Measurements from ENCODE around the gene ZBTB7C. TPM values are rescaled to one million over a fixed set of nuclear protein-coding genes. Genes with fewer than 3 reads are reported as not detected.

The ZBTB7C gene
- total RNA-seq, 2 donors from 2014 or later: 25.1 to 36.4 TPM

- H3K9me3 ChIP-seq: no peaks in the 10 kb centered on the region
- no peak for DNase-seq
- no peak overlapping the region for H3K4me3 ChIP-seq
- H3K27me3 ChIP-seq: no peaks in the 10 kb centered on the region
- H3K4me1 ChIP-seq: no peaks in the 10 kb centered on the region
- H3K36me3 ChIP-seq: no peaks in the 10 kb centered on the region
- H3K9ac ChIP-seq (ENCODE audit: low read depth in 2 of 2, low read length in 2 of 2): no peak overlapping the region
- intact Hi-C loops (cut with DNase I): no loop called here
- no peak for TF ChIP-seq CTCF (IDR thresholded peaks at IDR 0.05)
- H3K27ac ChIP-seq: no peak overlapping the region
Measured at GRCh38 chr18:48325115-48325665, 84.0 kb downstream of the ZBTB7C start.

GRCh38 chr18:48324651-48325050 lies 84.5 kb downstream of the ZBTB7C start:
- Histone ChIP-seq H3K27ac (no peak overlapping the region), H3K4me3 (no peak overlapping the region), H3K27me3 (no peaks in the 10 kb centered on the region), H3K9ac (ENCODE audit: low read depth in 2 of 2, low read length in 2 of 2) (no peak overlapping the region), H3K9me3 (no peaks in the 10 kb centered on the region), H3K36me3 (no peaks in the 10 kb centered on the region), H3K4me1 (no peaks in the 10 kb centered on the region)
- DNase-seq: no peak
- intact Hi-C loops (cut with DNase I): no loop called here
- TF ChIP-seq CTCF (IDR thresholded peaks at IDR 0.05): no peak

- DNase-seq: no peak
- H3K9ac ChIP-seq (ENCODE audit: low read depth in 2 of 2, low read length in 2 of 2): no peak overlapping the region
- no peaks in the 10 kb centered on the region for H3K9me3 ChIP-seq
- intact Hi-C loops (cut with DNase I): no loop called here
- H3K27me3 ChIP-seq: no peaks in the 10 kb centered on the region
- no peak for TF ChIP-seq CTCF (IDR thresholded peaks at IDR 0.05)
- no peak overlapping the region for H3K27ac ChIP-seq
- H3K4me3 ChIP-seq: no peak overlapping the region
- no peaks in the 10 kb centered on the region for H3K4me1 ChIP-seq
- H3K36me3 ChIP-seq: no peaks in the 10 kb centered on the region
Measured at GRCh38 chr18:48323151-48323550, 86.0 kb downstream of the ZBTB7C start.

- Histone ChIP-seq H3K27me3 (no peaks in the 10 kb centered on the region), H3K9ac (ENCODE audit: low read depth in 2 of 2, low read length in 2 of 2) (no peak overlapping the region), H3K36me3 (no peaks in the 10 kb centered on the region), H3K4me3 (no peak overlapping the region), H3K27ac (no peak overlapping the region), H3K4me1 (no peaks in the 10 kb centered on the region), H3K9me3 (no peaks in the 10 kb centered on the region)
- intact Hi-C loops (cut with DNase I): no loop called here
- no peak for TF ChIP-seq CTCF (IDR thresholded peaks at IDR 0.05)
- no peak for DNase-seq
Measured at GRCh38 chr18:48321536-48321935, 87.6 kb downstream of the ZBTB7C start.

GRCh38 chr18:48321121-48321520 lies 88.1 kb downstream of the ZBTB7C start:
- no peak for TF ChIP-seq CTCF (IDR thresholded peaks at IDR 0.05)

GRCh38 chr18:48320639-48320945 lies 88.6 kb downstream of the ZBTB7C start:
- H3K27me3 ChIP-seq: no peaks in the 10 kb centered on the region
- H3K36me3 ChIP-seq: no peaks in the 10 kb centered on the region
- no peak overlapping the region for H3K4me3 ChIP-seq
- intact Hi-C loops (cut with DNase I): no loop called here
- H3K9ac ChIP-seq (ENCODE audit: low read depth in 2 of 2, low read length in 2 of 2): no peak overlapping the region
- TF ChIP-seq CTCF (IDR thresholded peaks at IDR 0.05): no peak
- H3K27ac ChIP-seq: no peak overlapping the region
- DNase-seq: no peak
- no peaks in the 10 kb centered on the region for H3K9me3 ChIP-seq
- H3K4me1 ChIP-seq: no peaks in the 10 kb centered on the region

More at GRCh38 chr18:48321121-48321520, 88.1 kb downstream of the ZBTB7C start:
- no peaks in the 10 kb centered on the region for H3K4me1 ChIP-seq
- H3K9me3 ChIP-seq: no peaks in the 10 kb centered on the region
- H3K27ac ChIP-seq: no peak overlapping the region
- intact Hi-C loops (cut with DNase I): no loop called here
- H3K4me3 ChIP-seq: no peak overlapping the region
- no peak for DNase-seq
- H3K36me3 ChIP-seq: no peaks in the 10 kb centered on the region
- no peaks in the 10 kb centered on the region for H3K27me3 ChIP-seq
- H3K9ac ChIP-seq (ENCODE audit: low read depth in 2 of 2, low read length in 2 of 2): no peak overlapping the region

Measured in colonic mucosa (tissue), 4 donors.